ENCODE data around the gene TFAP2D. TPM values are rescaled to one million over a fixed set of nuclear protein-coding genes. Genes with fewer than 3 reads are reported as not detected.

The TFAP2D gene
- total RNA-seq, 4 donors from 2014 or later, result not detected

- Histone ChIP-seq H3K9me3 (no peaks in the 10 kb centered on the region), H3K4me1 (peaks cover 0 to 3% (median 0%) of the 10 kb centered on the region in 4 donors), H3K27me3 (peaks cover 0 to 78% (median 2%) of the 10 kb centered on the region in 4 donors), H3K4me3 (no peak overlapping the region), H3K36me3 (no peaks in the 10 kb centered on the region), H3K27ac (replicated peaks in 1 of 4) (no peak overlapping the region)
- DNase-seq (ENCODE audit: extremely low spot score), result no peak
- intact Hi-C loops (cut with DNase I), result no loop called here
- no peak for TF ChIP-seq POLR2A (IDR thresholded peaks at IDR 0.05; ENCODE audit: low read depth)
- TF ChIP-seq POLR2AphosphoS5 (IDR thresholded peaks at IDR 0.05), result no peak
- TF ChIP-seq EP300 (IDR thresholded peaks at IDR 0.05), result no peak
- TF ChIP-seq CTCF (IDR thresholded peaks at IDR 0.05), result no peak
- 3% methylated on average over 14 of the region's 14 CpGs for WGBS
Measured at GRCh38 chr6:50716899-50717509, 3.7 kb downstream of the TFAP2D start.

GRCh38 chr6:50717734-50718457 lies 4.6 kb downstream of the TFAP2D start:
- no peak overlapping the region for H3K4me3 ChIP-seq
- H3K4me1 ChIP-seq, result peaks cover 0 to 3% (median 0%) of the 10 kb centered on the region in 4 donors
- no peaks in the 10 kb centered on the region for H3K36me3 ChIP-seq
- DNase-seq (ENCODE audit: extremely low spot score), result no peak
- intact Hi-C loops (cut with DNase I), result no loop called here
- WGBS, result 5% methylated on average over 9 of the region's 9 CpGs
- peaks cover 0 to 78% (median 6%) of the 10 kb centered on the region in 4 donors for H3K27me3 ChIP-seq
- no peaks in the 10 kb centered on the region for H3K9me3 ChIP-seq
- no peak overlapping the region for H3K27ac ChIP-seq (replicated peaks in 1 of 4)
- TF ChIP-seq CTCF (IDR thresholded peaks at IDR 0.05), result no peak
- TF ChIP-seq EP300 (IDR thresholded peaks at IDR 0.05), result no peak
- TF ChIP-seq POLR2A (IDR thresholded peaks at IDR 0.05; ENCODE audit: low read depth), result no peak
- TF ChIP-seq POLR2AphosphoS5 (IDR thresholded peaks at IDR 0.05), result no peak

DNA sequence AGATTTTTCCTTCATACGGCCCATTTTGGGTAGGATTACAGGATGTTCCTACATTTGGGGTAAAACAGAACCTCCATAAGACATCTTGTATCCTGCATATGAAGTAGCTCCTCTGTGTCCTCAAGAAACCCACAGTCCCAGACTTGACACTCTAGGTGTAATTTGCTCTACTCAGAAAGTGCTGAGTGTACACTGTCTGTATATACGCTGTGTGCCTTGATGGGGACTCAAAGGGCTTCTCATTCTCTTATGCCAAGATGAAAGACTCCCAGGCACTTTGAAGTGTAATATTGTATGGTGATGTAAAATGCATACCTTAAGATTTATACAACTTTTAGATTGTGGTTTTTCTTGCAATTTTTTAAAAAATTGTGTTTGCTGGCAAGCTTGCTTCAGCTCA lies 5.2 kb downstream of the TFAP2D start:
- no peak for TF ChIP-seq EP300 (IDR thresholded peaks at IDR 0.05)
- TF ChIP-seq POLR2A (IDR thresholded peaks at IDR 0.05; ENCODE audit: low read depth), result no peak
- TF ChIP-seq CTCF (IDR thresholded peaks at IDR 0.05), result no peak
- Histone ChIP-seq H3K4me3 (no peak overlapping the region), H3K36me3 (no peaks in the 10 kb centered on the region), H3K9me3 (no peaks in the 10 kb centered on the region), H3K27me3 (peaks cover 0 to 79% (median 11%) of the 10 kb centered on the region in 4 donors), H3K4me1 (peaks cover 0 to 3% (median 0%) of the 10 kb centered on the region in 4 donors), H3K27ac (replicated peaks in 1 of 4) (no peak overlapping the region)
- no peak for DNase-seq (ENCODE audit: extremely low spot score)
- intact Hi-C loops (cut with DNase I), result no loop called here
- WGBS, result 32% methylated on average over 2 of the region's 2 CpGs

- H3K36me3 ChIP-seq, result no peaks in the 10 kb centered on the region
- H3K4me1 ChIP-seq, result peaks cover 0 to 4% (median 0%) of the 10 kb centered on the region in 4 donors
- no peak for TF ChIP-seq POLR2AphosphoS5 (IDR thresholded peaks at IDR 0.05)
- WGBS, result 13% methylated on average over 10 of the region's 10 CpGs
- no peak overlapping the region for H3K4me3 ChIP-seq
- no peak overlapping the region for H3K27ac ChIP-seq (replicated peaks in 1 of 4)
- no peaks in the 10 kb centered on the region for H3K9me3 ChIP-seq
- DNase-seq (ENCODE audit: extremely low spot score), result no peak
- H3K27me3 ChIP-seq, result peaks cover 0 to 79% (median 13%) of the 10 kb centered on the region in 4 donors
- intact Hi-C loops (cut with DNase I), result no loop called here
Measured at GRCh38 chr6:50720623-50721022, 7.3 kb downstream of the TFAP2D start.

DNA sequence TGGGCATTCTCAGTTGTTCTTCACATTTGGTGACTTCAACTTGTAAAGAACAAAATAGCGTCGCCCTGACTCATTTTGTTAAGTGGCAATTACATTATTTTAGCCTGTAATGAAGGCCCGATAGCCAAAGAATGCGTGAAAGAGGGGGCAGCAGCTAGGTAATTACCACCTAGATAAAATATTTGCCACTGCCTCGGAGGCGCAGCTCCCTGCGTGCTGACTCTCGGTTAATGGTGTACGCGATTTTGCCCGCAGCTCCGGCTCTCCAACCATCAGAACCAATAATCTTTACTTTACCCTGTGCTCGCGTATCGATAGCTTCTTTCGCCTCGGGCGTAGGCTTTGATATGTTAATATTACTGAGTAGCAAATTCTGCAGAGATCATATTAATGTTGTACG lies 8.7 kb downstream of the TFAP2D start:
- Histone ChIP-seq H3K36me3 (no peaks in the 10 kb centered on the region), H3K27me3 (peaks cover 0 to 71% (median 13%) of the 10 kb centered on the region in 4 donors), H3K4me3 (no peak overlapping the region), H3K4me1 (peaks cover 0 to 4% (median 0%) of the 10 kb centered on the region in 4 donors), H3K27ac (replicated peaks in 1 of 4) (no peak overlapping the region), H3K9me3 (no peaks in the 10 kb centered on the region)
- no peak for DNase-seq (ENCODE audit: extremely low spot score)
- whole genome bisulfite sequencing, result 1% methylated on average over 19 of the region's 19 CpGs
- TF ChIP-seq POLR2A (IDR thresholded peaks at IDR 0.05; ENCODE audit: low read depth) (no peak), CTCF (IDR thresholded peaks at IDR 0.05) (no peak), EP300 (IDR thresholded peaks at IDR 0.05) (no peak), POLR2AphosphoS5 (IDR thresholded peaks at IDR 0.05) (no peak)
- intact Hi-C loops (cut with DNase I), result no loop called here

Data from esophagus muscularis mucosa (tissue), 4 donors.